Peyer's patch (tissue), 4 donors: Measurements from ENCODE around the gene KCNQ1. TPM values are rescaled to one million over a fixed set of nuclear protein-coding genes. Genes with fewer than 3 reads are reported as not detected.

Source experiments
- DNase-seq, 3 donors: peaks; one replicate each; pipeline ENCODE4 v3.0.0-alpha.2; 2017 to 2019
- H3K27ac ChIP-seq, 4 donors: fragments of 200-600 bp; sonication (generic); one replicate each; pipeline ENCODE4 v1.5.1; 2016 to 2019
- H3K27me3 ChIP-seq, 2 donors: fragments of 200-600 bp; sonication (generic); one replicate each; pipeline ENCODE4 v1.5.1; 2019
- H3K36me3 ChIP-seq, 3 donors: fragments of 200-600 bp; sonication (generic); one replicate each; pipeline ENCODE4 v1.5.1; 2016 to 2019
- H3K4me1 ChIP-seq, 4 donors: fragments of 200-600 bp; sonication (generic); one replicate each; pipeline ENCODE4 v1.5.1; 2016 to 2019
- H3K4me3 ChIP-seq, 4 donors: fragments of 200-600 bp; sonication (generic); 1 replicate in 3 of 4; 2 replicates in 1 of 4; pipeline ENCODE4 v1.5.1; 2016 to 2019; ENCODE audit warnings: mild to moderate bottlenecking in 1 of 4
- H3K9me3 ChIP-seq, 4 donors: fragments of 200-600 bp; sonication (generic); one replicate each; pipeline ENCODE4 v1.5.1; 2016 to 2019; ENCODE audit warnings: mild to moderate bottlenecking in 1 of 4
- POLR2A ChIP-seq, 2 donors: fragments of 450-650 bp; IDR thresholded peaks; one replicate each; pipeline ENCODE4 v1.5.1; 2017; ENCODE audit warnings: antibody characterized with exemption in 2 of 2, mild to moderate bottlenecking in 2 of 2, moderate library complexity in 2 of 2
- total RNA-seq, 4 donors: library from RNA; depleted of rRNA; stranded (reverse); fragments of >200 nt; gene quantifications; one replicate each; pipeline ENCODE4 v1.1.0, GENCODE V29; 2016
- TF ChIP-seq, protein P1 (sequence below), 6 experiments: fragments of 450-650 bp in 4 of 6; fragments of 200-600 bp in 2 of 6; sonication (generic) in 1 of 6; IDR thresholded peaks; one replicate each; pipeline ENCODE4 v1.5.1; 2017 to 2019; ENCODE audit warnings: antibody characterized with exemption in 6 of 6, mild to moderate bottlenecking in 3 of 6, moderate library complexity in 1 of 6

KCNQ1 gene
- total RNA-seq, 4 donors from 2014 or later: 50.6 to 66.4 (median 54.2) TPM

DNA sequence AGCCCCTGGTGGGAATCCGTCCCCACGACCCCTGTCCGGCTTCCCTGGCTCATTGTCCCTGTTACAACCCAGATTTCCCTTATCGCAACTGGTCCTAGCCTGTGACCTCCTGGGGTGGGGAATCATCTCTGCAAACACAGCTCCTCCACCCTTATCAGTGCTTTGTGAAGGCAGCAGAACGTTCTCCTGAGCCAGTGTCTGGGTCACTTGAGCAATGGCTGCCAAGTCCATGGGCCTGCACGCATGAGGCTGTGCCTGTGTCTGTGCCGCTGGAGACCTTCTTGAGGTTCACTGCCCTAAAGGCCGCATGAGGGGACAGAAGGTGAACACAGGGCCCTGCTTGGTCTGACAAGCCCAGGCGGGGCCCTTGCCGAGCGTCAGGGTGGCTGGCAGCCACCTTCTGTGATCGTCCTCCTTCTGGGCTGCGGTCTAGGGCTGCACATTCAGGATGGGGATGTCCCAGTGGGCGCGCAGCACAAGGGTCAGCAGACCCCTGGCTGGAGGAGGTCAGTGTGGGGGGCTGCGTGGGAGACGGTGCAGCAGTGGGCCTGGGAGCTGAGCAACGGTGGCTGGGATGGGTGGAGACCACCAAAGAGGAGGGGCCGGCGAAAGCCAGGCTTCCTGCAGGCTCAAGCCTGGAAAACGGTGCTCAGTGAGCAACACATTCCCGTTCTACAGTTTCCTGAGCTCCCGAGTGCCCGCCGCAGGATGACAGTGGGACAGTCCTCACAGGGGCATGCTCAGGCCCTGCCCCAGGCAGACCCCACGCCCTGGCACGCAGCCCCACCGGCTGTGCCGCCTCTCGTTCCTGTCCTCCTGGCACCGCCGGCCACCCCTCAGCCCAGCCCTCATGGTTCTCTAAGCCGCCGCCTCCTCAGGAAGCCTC, 366.6 kb downstream of the KCNQ1 start:
- H3K27ac ChIP-seq: no peak overlapping the region
- TF ChIP-seq POLR2A (IDR thresholded peaks at IDR 0.05): no peak
- TF ChIP-seq, protein P1, sequence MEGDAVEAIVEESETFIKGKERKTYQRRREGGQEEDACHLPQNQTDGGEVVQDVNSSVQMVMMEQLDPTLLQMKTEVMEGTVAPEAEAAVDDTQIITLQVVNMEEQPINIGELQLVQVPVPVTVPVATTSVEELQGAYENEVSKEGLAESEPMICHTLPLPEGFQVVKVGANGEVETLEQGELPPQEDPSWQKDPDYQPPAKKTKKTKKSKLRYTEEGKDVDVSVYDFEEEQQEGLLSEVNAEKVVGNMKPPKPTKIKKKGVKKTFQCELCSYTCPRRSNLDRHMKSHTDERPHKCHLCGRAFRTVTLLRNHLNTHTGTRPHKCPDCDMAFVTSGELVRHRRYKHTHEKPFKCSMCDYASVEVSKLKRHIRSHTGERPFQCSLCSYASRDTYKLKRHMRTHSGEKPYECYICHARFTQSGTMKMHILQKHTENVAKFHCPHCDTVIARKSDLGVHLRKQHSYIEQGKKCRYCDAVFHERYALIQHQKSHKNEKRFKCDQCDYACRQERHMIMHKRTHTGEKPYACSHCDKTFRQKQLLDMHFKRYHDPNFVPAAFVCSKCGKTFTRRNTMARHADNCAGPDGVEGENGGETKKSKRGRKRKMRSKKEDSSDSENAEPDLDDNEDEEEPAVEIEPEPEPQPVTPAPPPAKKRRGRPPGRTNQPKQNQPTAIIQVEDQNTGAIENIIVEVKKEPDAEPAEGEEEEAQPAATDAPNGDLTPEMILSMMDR (IDR thresholded peaks at IDR 0.05): no peak
- DNase-seq: no peak
- no peak overlapping the region for H3K4me3 ChIP-seq
- H3K27me3 ChIP-seq: no peaks in the 10 kb centered on the region
- H3K4me1 ChIP-seq: peaks cover 0 to 25% (median 0%) of the 10 kb centered on the region in 4 donors
- H3K36me3 ChIP-seq: no peaks in the 10 kb centered on the region
- H3K9me3 ChIP-seq: peaks cover 0 to 10% (median 0%) of the 10 kb centered on the region in 4 donors

DNA sequence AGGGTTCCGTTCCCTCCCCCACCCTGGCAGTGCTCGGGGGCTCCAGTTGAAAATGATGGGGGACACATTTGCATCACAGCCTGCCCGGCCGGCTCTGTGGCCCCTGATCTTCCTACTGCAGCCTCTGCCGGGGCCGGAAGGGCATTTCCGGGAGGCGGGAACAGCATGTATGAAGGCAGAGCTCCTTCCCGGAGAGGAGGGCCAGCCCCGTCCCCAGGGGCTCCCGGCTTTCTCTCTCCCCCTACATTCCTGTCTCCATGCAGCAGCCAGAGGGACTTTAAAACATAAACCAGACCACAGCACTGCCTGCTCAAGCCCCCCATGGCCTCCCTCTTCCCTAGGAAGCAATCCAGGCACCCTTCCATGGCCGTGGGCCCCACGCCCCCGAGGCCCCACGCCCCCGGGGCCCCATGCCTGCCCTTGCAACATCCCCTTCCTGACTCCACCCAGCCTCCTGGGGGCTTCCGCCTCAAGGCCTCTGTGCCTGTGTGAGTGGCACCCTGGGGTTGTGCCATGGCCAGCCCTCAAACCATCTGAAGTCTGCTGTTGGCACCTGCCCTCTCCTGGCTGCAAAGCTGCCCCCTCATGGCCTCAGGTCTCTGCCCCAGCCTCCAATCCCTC, 367.7 kb downstream of the KCNQ1 start:
- Histone ChIP-seq H3K27ac (no peak overlapping the region), H3K36me3 (no peaks in the 10 kb centered on the region), H3K4me3 (no peak overlapping the region), H3K4me1 (peaks cover 0 to 16% (median 0%) of the 10 kb centered on the region in 4 donors), H3K9me3 (peaks cover 0 to 10% (median 0%) of the 10 kb centered on the region in 4 donors), H3K27me3 (no peaks in the 10 kb centered on the region)
- DNase-seq: no peak
- TF ChIP-seq, protein P1 (IDR thresholded peaks at IDR 0.05): no peak
- TF ChIP-seq POLR2A (IDR thresholded peaks at IDR 0.05): no peak

DNA sequence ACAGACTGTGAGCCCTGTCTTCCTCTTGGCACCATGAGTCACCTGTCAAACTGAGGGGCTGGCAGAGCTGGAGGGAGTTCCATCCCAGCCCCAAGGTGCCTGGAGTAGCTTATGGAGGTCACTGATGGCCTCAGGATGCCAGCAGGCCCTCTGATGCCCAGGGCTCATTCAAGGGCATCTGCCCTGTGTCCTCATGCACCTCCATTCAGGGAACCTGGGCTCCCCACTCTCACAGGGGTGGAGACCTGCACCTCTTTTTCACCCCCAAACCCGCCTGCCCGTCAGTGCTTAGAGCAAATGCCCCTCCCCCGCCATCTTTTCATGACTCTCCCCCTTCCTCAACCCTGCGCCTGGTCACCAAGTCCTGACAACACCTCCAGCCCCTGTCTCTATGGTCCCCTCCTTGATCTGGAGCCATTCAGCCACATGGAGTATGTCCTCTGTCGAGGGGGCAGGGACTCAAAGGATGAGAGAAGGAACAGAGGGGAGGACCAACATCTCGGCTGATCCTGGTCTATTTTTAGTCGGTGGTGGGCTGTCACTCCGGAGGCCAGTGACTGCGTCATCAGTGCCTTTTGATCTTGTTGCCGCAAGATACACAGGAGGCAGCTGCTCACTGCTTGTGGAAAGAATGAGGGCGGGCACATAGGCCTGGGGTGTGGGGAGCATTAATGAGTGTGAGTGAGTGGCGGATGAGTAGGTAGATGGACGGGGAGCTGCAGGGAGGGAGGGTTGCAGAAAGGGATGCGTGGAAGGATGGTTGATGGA, 368.5 kb downstream of the KCNQ1 start:
- H3K9me3 ChIP-seq: peaks cover 0 to 10% (median 0%) of the 10 kb centered on the region in 4 donors
- no peaks in the 10 kb centered on the region for H3K36me3 ChIP-seq
- no peaks in the 10 kb centered on the region for H3K27me3 ChIP-seq
- no peak for TF ChIP-seq POLR2A (IDR thresholded peaks at IDR 0.05)
- TF ChIP-seq, protein P1 (IDR thresholded peaks at IDR 0.05): no peak
- no peak overlapping the region for H3K27ac ChIP-seq
- H3K4me1 ChIP-seq: peaks cover 0 to 12% (median 0%) of the 10 kb centered on the region in 4 donors
- H3K4me3 ChIP-seq: no peak overlapping the region
- DNase-seq: no peak

DNA sequence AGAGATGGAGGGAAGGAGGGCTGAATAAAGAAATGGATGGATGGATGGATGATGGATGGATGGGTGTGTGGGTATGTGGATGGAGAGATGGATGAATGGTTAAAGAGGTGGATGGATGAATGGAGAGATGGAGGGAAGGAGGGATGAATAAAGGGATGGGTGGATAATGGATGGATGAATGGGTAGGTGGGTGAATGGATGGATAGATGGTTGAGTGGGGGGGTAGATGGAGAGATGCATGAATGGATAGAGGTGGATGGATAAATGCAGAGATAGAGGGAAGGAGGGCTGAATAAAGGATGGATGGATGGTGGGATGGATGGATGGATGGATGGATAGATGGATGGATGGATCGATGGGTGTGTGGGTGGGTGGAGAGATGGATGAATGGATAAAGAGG, 369.2 kb downstream of the KCNQ1 start:
- no peak for TF ChIP-seq POLR2A (IDR thresholded peaks at IDR 0.05)
- H3K4me3 ChIP-seq: no peak overlapping the region
- no peaks in the 10 kb centered on the region for H3K27me3 ChIP-seq
- H3K36me3 ChIP-seq: no peaks in the 10 kb centered on the region
- H3K9me3 ChIP-seq: peaks cover 0 to 16% (median 1%) of the 10 kb centered on the region in 4 donors
- no peak overlapping the region for H3K27ac ChIP-seq
- peaks cover 0 to 12% (median 0%) of the 10 kb centered on the region in 4 donors for H3K4me1 ChIP-seq
- DNase-seq: no peak

DNA sequence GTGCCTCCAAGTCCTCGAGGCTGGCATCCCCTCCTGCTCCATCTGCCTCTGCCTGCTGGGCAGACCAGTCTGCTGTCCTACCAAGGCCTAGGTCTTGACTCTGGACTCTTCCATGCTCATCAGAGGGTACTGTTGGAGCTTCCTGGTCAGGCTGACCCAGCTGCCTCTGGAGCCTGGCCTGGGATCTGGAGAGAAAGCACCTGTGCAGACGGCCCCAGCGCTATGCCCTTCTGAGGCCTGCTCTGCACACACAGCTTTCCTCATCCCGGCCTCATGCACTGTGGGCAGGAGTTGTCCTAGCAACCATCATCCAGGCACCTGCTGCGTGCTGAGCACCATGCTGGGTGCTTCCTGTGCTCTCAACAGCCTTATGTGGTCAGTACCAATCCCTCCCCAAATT, 369.9 kb downstream of the KCNQ1 start:
- DNase-seq: no peak
- peaks cover 0 to 17% (median 4%) of the 10 kb centered on the region in 4 donors for H3K9me3 ChIP-seq
- no peak overlapping the region for H3K27ac ChIP-seq
- H3K36me3 ChIP-seq: no peaks in the 10 kb centered on the region
- H3K4me1 ChIP-seq: peaks cover 0 to 12% (median 0%) of the 10 kb centered on the region in 4 donors
- H3K4me3 ChIP-seq: no peak overlapping the region
- no peaks in the 10 kb centered on the region for H3K27me3 ChIP-seq
- no peak for TF ChIP-seq POLR2A (IDR thresholded peaks at IDR 0.05)
- TF ChIP-seq, protein P1 (IDR thresholded peaks at IDR 0.05): no peak
